ENCODE results near the gene ZKSCAN4. TPM values are rescaled to one million over a fixed set of nuclear protein-coding genes. Genes with fewer than 3 reads are reported as not detected.

Gene ZKSCAN4
- polyA plus RNA-seq, 1 of the 3 experiments (the other 2 are of a cell fraction), result 2.9 TPM

DNA sequence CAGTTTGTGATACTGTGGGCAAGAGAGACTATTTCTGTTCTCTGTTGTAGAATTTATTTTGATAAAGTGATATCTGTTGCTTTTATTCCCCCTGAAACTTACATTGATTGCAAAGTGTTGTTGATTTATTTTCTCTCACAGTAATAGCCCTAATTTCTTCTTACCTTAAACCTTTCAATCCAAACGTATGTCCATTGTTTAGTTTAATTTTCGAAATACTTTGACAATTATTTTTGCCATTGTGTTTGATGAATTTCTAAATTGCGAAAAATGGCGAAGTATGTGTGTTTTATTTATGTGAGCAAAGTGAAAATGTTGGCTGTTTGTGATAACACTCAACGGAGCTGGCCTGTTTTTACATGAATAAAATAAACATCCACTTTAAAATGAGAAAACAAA is 14.5 kb upstream of the ZKSCAN4 start (continued):
- TF ChIP-seq IRF3 (IDR thresholded peaks at IDR 0.05; ENCODE audit: low read depth, low read length) (no peak), USF2 (IDR thresholded peaks at IDR 0.05; ENCODE audit: borderline replicate concordance, low read depth, low read length) (no peak), RFX5 (IDR thresholded peaks at IDR 0.05; ENCODE audit: low read length) (no peak), TAF1 (IDR thresholded peaks at IDR 0.05; ENCODE audit: borderline replicate concordance, low read depth, low read length) (no peak)
- TF ChIP-seq, protein P1, sequence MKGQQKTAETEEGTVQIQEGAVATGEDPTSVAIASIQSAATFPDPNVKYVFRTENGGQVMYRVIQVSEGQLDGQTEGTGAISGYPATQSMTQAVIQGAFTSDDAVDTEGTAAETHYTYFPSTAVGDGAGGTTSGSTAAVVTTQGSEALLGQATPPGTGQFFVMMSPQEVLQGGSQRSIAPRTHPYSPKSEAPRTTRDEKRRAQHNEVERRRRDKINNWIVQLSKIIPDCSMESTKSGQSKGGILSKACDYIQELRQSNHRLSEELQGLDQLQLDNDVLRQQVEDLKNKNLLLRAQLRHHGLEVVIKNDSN (IDR thresholded peaks at IDR 0.05; ENCODE audit: borderline replicate concordance, low read depth), result no peak

DNA sequence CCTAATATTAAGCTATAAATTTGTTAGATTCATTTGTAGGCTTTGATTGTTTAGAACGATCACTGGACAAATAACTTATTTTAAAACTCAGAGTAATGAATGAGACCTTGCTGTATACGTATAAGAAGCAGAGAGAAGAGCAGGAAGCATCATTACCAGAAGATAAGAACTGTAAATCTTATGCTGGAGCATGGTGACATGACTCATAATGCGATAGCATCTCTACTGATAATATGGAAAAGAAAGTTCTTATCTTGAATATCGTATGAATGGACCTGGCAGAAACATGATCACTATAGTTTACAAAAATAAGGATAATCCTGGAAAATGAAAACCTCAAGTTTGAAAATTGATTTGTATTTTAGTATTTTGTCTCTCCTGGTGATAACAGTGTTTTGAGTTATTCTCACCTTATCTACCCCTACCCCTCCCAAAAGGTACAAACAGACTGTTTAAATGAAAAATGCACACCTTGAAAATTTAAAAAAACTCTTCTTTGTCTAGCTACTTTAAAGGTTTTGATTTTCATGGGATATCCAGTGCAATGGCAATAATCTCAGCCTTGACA is 12.8 kb upstream of the ZKSCAN4 start:
- Histone ChIP-seq H3K27ac (ENCODE audit: low read depth in 2 of 2, low read length in 1 of 2) (no peak overlapping the region), H3K4me1 (ENCODE audit: control insufficient read depth in 1 of 2, insufficient read depth in 2 of 2, low read depth in 1 of 2, low read length in 1 of 2) (peaks cover 0 to 10% of the 10 kb centered on the region in 2 experiments; a peak in 3 of 4 replicates), H3K4me3 (ENCODE audit: low read depth in 2 of 2, low read length in 1 of 2) (no peak overlapping the region), H3K27me3 (ENCODE audit: insufficient read depth) (no peaks in the 10 kb centered on the region), H4K20me1 (ENCODE audit: insufficient read depth) (no peaks in the 10 kb centered on the region), H3K36me3 (replicated peaks in 1 of 2; ENCODE audit: control insufficient read depth in 1 of 2, insufficient read depth in 2 of 2, low read length in 1 of 2) (no peaks in the 10 kb centered on the region), H3K79me2 (ENCODE audit: insufficient read depth) (peaks cover 28% of the 10 kb centered on the region), H3F3A (replicated peaks; ENCODE audit: insufficient read depth) (peaks cover 25% of the 10 kb centered on the region), H3K9ac (no peak overlapping the region), H3K9me3 (no peaks in the 10 kb centered on the region), H3K4me2 (no peak overlapping the region), H2AFZ (ENCODE audit: low read depth) (no peak overlapping the region), H3K9me2 (no peaks in the 10 kb centered on the region)
- DNase-seq, result no peak
- POLR2A ChIA-PET, result interaction anchor here (2.7 kb wide), 1 partner anchor 12 kb away, joined by 29 read pairs; the partner anchor contains the start of gene ZKSCAN4
- peak; percentile 39; the same call in 1 of the 2 replicates for TF ChIP-seq FOSL2 (IDR thresholded peaks at IDR 0.05; ENCODE audit: borderline replicate concordance, low read depth)
- TF ChIP-seq RFX5 (IDR thresholded peaks at IDR 0.05; ENCODE audit: low read length), result no peak
- WGBS (ENCODE audit: low lambda C conversion rate), result 32% methylated on average over 4 of the region's 4 CpGs
- CTCF ChIA-PET, result no interaction called here

GRCh38 chr6:28263922-28264321 is 11.9 kb upstream of the ZKSCAN4 start:
- TF ChIP-seq GATA2 (CRISPR knock-in tag; IDR thresholded peaks at IDR 0.05) (no peak), GABPA (IDR thresholded peaks at IDR 0.05; ENCODE audit: low read depth) (no peak), FOXM1 (IDR thresholded peaks at IDR 0.05; ENCODE audit: low read depth) (no peak), RFX5 (IDR thresholded peaks at IDR 0.05; ENCODE audit: low read length) (no peak), POLR2AphosphoS5 (IDR thresholded peaks at IDR 0.05; ENCODE audit: low read depth, low read length) (no peak), ZBTB33 (IDR thresholded peaks at IDR 0.05; ENCODE audit: borderline replicate concordance, low read depth) (no peak)
- TF ChIP-seq, protein P2, sequence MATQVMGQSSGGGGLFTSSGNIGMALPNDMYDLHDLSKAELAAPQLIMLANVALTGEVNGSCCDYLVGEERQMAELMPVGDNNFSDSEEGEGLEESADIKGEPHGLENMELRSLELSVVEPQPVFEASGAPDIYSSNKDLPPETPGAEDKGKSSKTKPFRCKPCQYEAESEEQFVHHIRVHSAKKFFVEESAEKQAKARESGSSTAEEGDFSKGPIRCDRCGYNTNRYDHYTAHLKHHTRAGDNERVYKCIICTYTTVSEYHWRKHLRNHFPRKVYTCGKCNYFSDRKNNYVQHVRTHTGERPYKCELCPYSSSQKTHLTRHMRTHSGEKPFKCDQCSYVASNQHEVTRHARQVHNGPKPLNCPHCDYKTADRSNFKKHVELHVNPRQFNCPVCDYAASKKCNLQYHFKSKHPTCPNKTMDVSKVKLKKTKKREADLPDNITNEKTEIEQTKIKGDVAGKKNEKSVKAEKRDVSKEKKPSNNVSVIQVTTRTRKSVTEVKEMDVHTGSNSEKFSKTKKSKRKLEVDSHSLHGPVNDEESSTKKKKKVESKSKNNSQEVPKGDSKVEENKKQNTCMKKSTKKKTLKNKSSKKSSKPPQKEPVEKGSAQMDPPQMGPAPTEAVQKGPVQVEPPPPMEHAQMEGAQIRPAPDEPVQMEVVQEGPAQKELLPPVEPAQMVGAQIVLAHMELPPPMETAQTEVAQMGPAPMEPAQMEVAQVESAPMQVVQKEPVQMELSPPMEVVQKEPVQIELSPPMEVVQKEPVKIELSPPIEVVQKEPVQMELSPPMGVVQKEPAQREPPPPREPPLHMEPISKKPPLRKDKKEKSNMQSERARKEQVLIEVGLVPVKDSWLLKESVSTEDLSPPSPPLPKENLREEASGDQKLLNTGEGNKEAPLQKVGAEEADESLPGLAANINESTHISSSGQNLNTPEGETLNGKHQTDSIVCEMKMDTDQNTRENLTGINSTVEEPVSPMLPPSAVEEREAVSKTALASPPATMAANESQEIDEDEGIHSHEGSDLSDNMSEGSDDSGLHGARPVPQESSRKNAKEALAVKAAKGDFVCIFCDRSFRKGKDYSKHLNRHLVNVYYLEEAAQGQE (IDR thresholded peaks at IDR 0.05; ENCODE audit: low read depth, low read length), result no peak
- peaks cover 16% of the 10 kb centered on the region for H3F3A ChIP-seq (replicated peaks; ENCODE audit: insufficient read depth)
- no peaks in the 10 kb centered on the region for H4K20me1 ChIP-seq (ENCODE audit: insufficient read depth)
- H3K9me2 ChIP-seq, result no peaks in the 10 kb centered on the region
- WGBS (ENCODE audit: low lambda C conversion rate), result 71% methylated on average over 2 of the region's 2 CpGs
- H3K36me3 ChIP-seq (replicated peaks in 1 of 2; ENCODE audit: control insufficient read depth in 1 of 2, insufficient read depth in 2 of 2, low read length in 1 of 2), result no peaks in the 10 kb centered on the region
- no peak overlapping the region for H3K4me2 ChIP-seq
- H3K9ac ChIP-seq, result no peak overlapping the region
- H3K27me3 ChIP-seq (ENCODE audit: insufficient read depth), result no peaks in the 10 kb centered on the region
- H3K4me1 ChIP-seq (ENCODE audit: control insufficient read depth in 1 of 2, insufficient read depth in 2 of 2, low read depth in 1 of 2, low read length in 1 of 2), result peaks cover 0 to 10% of the 10 kb centered on the region in 2 experiments; a peak in 2 of 4 replicates
- H3K27ac ChIP-seq (ENCODE audit: low read depth in 2 of 2, low read length in 1 of 2), result no peak overlapping the region
- DNase-seq, result no peak
- CTCF ChIA-PET, result no interaction called here
- 0 out of 2 replicates have a peak overlapping the region, but pooled peaks have one; percentile 49 for H2AFZ ChIP-seq (ENCODE audit: low read depth)
- peaks cover 24% of the 10 kb centered on the region for H3K79me2 ChIP-seq (ENCODE audit: insufficient read depth)
- POLR2A ChIA-PET, result no interaction called here
- H3K4me3 ChIP-seq (ENCODE audit: low read depth in 2 of 2, low read length in 1 of 2), result no peak overlapping the region
- no peaks in the 10 kb centered on the region for H3K9me3 ChIP-seq

All from SK-N-SH (cell line).